Measurements from ENCODE around the gene GSTT4. TPM values are rescaled to one million over a fixed set of nuclear protein-coding genes. Genes with fewer than 3 reads are reported as not detected.
"Not testable (repeated sequence)": the region's sequence is repeated elsewhere in the genome, so short reads cannot be mapped to it uniquely, and the experiment has no call there.

The GSTT4 gene
- total and polyA plus RNA-seq, 5 donors from 2014 or later, result not detected

DNA sequence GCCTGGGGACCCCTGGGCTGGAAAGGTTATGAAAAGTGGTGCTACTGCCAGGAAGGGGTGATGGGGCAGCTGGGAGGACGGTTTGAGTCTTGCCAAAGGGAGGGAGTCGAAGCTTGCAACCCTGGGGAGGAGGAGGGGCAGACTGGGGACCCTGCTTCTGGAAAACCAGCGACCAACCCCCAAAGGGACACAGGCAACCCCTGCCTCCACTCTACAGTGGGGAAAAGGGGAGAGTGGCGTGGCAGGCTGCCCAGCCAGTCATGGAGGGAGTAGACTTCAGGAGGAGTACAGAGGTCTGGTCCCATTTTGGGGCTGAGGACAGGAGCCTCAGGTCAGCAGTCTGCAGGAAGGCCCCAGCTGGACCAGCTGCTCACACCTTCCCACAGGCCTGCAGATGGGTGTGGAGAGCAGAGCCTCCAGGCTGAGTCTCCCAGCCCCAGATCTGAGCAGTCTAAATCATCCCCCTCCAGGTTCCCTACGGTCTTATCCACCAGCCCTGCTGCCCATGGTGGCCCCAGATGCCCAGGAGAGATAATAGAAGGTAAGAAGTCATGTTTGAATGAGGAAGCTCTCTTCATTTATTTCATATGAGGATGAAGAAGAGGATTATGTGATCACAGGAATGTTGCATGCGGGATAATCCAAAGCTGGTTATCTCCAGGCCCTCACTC, 34.3 kb downstream of the GSTT4 start:
- Mint-ChIP-seq H3K4me1 (peaks cover 6 to 30% (median 17%) of the 10 kb centered on the region in 4 donors), H3K4me3 (peak overlapping the region; percentile 29 to 69 (median 61)), H3K27ac (peak overlapping the region in 1 of 3 donors; percentile 35), H3K27me3 (no peaks in the 10 kb centered on the region), H3K9me3 (peaks cover 0 to 2% (median 0%) of the 10 kb centered on the region in 7 donors), H3K36me3 (peaks cover 10% of the 10 kb centered on the region)
- H3K27ac ChIP-seq (ENCODE audit: insufficient read depth, low read length, poor library complexity, severe bottlenecking), result no peak overlapping the region
- ATAC-seq (ENCODE audit: low read depth in 2 of 2) (no peak), DNase-seq (no peak)
- H3K27me3 ChIP-seq (ENCODE audit: control insufficient read depth, insufficient read depth, low read length), result no peaks in the 10 kb centered on the region
- H3K4me3 ChIP-seq (ENCODE audit: low read depth, low read length), result no peak overlapping the region
- H3K4me1 ChIP-seq (ENCODE audit: control insufficient read depth, insufficient read depth, low read length, poor library complexity, severe bottlenecking), result peaks cover 6% of the 10 kb centered on the region
- peaks cover 21% of the 10 kb centered on the region for H3K36me3 ChIP-seq (ENCODE audit: control insufficient read depth, insufficient read depth, low read length)
- no peaks in the 10 kb centered on the region for H3K9me3 ChIP-seq (ENCODE audit: control insufficient read depth in 2 of 2, low read length in 2 of 2)

DNA sequence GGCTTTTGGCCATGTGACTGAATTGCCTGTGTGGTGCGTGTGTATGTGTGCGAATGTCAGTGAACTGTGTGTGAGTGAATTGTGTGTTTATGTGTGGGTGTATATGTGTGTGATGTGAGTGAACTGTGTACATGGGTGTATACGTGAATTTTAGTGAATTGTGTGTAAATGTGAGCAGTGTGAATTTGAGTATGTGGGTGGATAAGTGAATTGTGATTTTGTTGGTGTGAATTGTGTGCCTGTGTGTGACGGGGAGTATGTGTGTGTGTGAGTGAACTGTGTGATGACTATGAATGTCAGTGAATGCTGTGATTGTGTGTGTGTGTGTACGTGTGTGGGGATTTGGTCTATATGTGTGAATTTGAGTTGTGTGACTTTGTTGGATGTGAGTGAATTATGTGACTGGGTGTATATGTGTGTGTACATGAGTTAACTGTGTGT, 35.0 kb downstream of the GSTT4 start:
- Histone ChIP-seq H3K27me3 (ENCODE audit: control insufficient read depth, insufficient read depth, low read length) (no peaks in the 10 kb centered on the region), H3K4me3 (ENCODE audit: low read depth, low read length) (no peak overlapping the region), H3K27ac (ENCODE audit: insufficient read depth, low read length, poor library complexity, severe bottlenecking) (no peak overlapping the region), H3K36me3 (ENCODE audit: control insufficient read depth, insufficient read depth, low read length) (peaks cover 21% of the 10 kb centered on the region), H3K4me1 (ENCODE audit: control insufficient read depth, insufficient read depth, low read length, poor library complexity, severe bottlenecking) (peaks cover 6% of the 10 kb centered on the region), H3K9me3 (ENCODE audit: control insufficient read depth in 2 of 2, low read length in 2 of 2) (no peaks in the 10 kb centered on the region)
- Mint-ChIP-seq H3K9me3 (peaks cover 0 to 2% (median 0%) of the 10 kb centered on the region in 7 donors), H3K36me3 (peaks cover 10% of the 10 kb centered on the region), H3K4me3 (peak overlapping the region in 2 of 4 donors; percentile 47 to 66), H3K27me3 (no peaks in the 10 kb centered on the region), H3K4me1 (peaks cover 6 to 30% (median 17%) of the 10 kb centered on the region in 4 donors), H3K27ac (peak overlapping the region in 1 of 3 donors; percentile 5)
- DNase-seq (no peak), ATAC-seq (ENCODE audit: low read depth in 2 of 2) (no peak)

DNA sequence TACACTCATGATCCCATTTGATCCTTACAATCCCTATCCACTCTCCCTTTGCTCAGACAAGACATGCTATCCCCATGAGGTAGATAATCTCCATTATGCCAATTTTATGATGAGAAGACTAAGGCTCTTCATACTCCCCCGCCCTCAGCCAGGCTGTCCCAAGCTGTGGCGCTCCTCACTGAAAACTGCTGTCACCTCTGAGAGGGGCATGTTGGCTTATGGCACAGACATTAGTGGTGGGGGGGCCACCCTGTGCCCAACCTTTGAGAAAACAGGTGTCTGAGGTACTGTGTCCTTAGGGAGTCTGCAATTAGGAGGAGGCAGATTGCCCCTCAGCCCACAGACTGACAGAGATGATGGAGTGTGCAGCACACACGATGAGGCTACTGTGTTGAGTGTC, 36.2 kb downstream of the GSTT4 start:
- H3K9me3 ChIP-seq (ENCODE audit: control insufficient read depth in 2 of 2, low read length in 2 of 2), result no peaks in the 10 kb centered on the region
- no peak overlapping the region for H3K27ac Mint-ChIP-seq
- peaks cover 0 to 2% (median 0%) of the 10 kb centered on the region in 7 donors for H3K9me3 Mint-ChIP-seq
- H3K27me3 ChIP-seq (ENCODE audit: control insufficient read depth, insufficient read depth, low read length), result no peaks in the 10 kb centered on the region
- no peak overlapping the region for H3K4me3 ChIP-seq (ENCODE audit: low read depth, low read length)
- H3K4me3 Mint-ChIP-seq, result peak overlapping the region; percentile 44 to 85 (median 72)
- no peak for ATAC-seq (ENCODE audit: low read depth in 2 of 2)
- peaks cover 6 to 30% (median 17%) of the 10 kb centered on the region in 4 donors for H3K4me1 Mint-ChIP-seq
- no peaks in the 10 kb centered on the region for H3K27me3 Mint-ChIP-seq
- H3K4me1 ChIP-seq (ENCODE audit: control insufficient read depth, insufficient read depth, low read length, poor library complexity, severe bottlenecking), result peaks cover 6% of the 10 kb centered on the region
- H3K36me3 ChIP-seq (ENCODE audit: control insufficient read depth, insufficient read depth, low read length), result peaks cover 21% of the 10 kb centered on the region
- no peak overlapping the region for H3K27ac ChIP-seq (ENCODE audit: insufficient read depth, low read length, poor library complexity, severe bottlenecking)
- DNase-seq, result no peak
- H3K36me3 Mint-ChIP-seq, result peaks cover 10% of the 10 kb centered on the region

DNA sequence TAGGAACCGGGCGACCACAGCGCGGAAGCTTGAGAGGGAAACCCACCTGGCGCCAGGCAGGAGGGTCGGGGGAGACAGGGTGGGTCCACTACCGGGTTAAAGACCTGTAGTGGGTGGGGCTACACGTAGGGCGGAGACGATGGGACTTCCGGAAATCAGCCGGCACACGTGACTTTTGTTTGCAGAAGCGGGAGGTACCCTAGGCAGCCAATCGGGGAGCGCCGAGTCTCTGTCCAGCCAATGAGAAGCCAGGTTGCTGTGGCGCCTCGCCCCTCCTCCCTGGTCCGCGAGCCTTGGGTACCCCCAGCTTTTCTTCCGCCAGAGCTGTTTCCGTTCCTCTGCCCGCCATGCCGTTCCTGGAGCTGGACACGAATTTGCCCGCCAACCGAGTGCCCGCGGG, 38.7 kb downstream of the GSTT4 start, which contains the start of gene DDTL:
Gene DDTL, plus strand, starts transcription at position 321 of the 400 bp plus-strand sequence. Its CDS starts 27 bp downstream, at position 348.
- not testable (repeated sequence) for H3K36me3 Mint-ChIP-seq; H3K4me3 Mint-ChIP-seq; H3K27me3 Mint-ChIP-seq; H3K9me3 Mint-ChIP-seq; H3K9me3 ChIP-seq (ENCODE audit: control insufficient read depth in 2 of 2, low read length in 2 of 2); DNase-seq; H3K4me1 ChIP-seq (ENCODE audit: control insufficient read depth, insufficient read depth, low read length, poor library complexity, severe bottlenecking); H3K27ac Mint-ChIP-seq; H3K27ac ChIP-seq (ENCODE audit: insufficient read depth, low read length, poor library complexity, severe bottlenecking); H3K27me3 ChIP-seq (ENCODE audit: control insufficient read depth, insufficient read depth, low read length); H3K4me3 ChIP-seq (ENCODE audit: low read depth, low read length)
- peak; percentile 96 to 97 for ATAC-seq (ENCODE audit: low read depth in 2 of 2)
- H3K4me1 Mint-ChIP-seq, result peaks cover 6 to 26% (median 15%) of the 10 kb centered on the region in 4 donors
- peaks cover 18% of the 10 kb centered on the region for H3K36me3 ChIP-seq (ENCODE audit: control insufficient read depth, insufficient read depth, low read length)

DNA sequence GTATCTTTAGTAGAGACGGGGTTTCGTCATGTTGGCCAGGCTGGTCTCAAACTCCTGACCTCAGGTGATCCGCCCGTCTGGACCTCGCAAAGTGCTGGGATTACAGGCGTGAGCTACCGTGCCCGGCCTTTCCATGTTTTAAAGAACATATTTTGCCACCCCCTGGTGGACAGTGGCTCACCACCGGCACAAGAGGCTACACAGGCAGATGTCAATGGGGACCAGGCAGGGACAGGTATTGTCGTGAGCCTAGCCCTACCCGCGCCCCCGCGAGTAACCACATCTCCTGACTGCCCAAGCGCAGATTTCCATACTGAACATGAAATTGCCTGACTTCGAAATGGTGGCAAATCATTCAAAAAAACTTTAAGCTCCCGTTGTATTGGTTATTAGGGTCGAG, 39.2 kb downstream of the GSTT4 start:
- not testable (repeated sequence) for DNase-seq; H3K4me3 Mint-ChIP-seq; H3K9me3 ChIP-seq (ENCODE audit: control insufficient read depth in 2 of 2, low read length in 2 of 2); H3K9me3 Mint-ChIP-seq; H3K4me1 ChIP-seq (ENCODE audit: control insufficient read depth, insufficient read depth, low read length, poor library complexity, severe bottlenecking); H3K27ac Mint-ChIP-seq; H3K27me3 ChIP-seq (ENCODE audit: control insufficient read depth, insufficient read depth, low read length); H3K36me3 Mint-ChIP-seq; H3K4me3 ChIP-seq (ENCODE audit: low read depth, low read length); H3K27me3 Mint-ChIP-seq; H3K27ac ChIP-seq (ENCODE audit: insufficient read depth, low read length, poor library complexity, severe bottlenecking)
- ATAC-seq (ENCODE audit: low read depth in 2 of 2), result peak in 1 of 2 donors; percentile 22
- H3K4me1 Mint-ChIP-seq, result peaks cover 6 to 21% (median 13%) of the 10 kb centered on the region in 4 donors
- peaks cover 13% of the 10 kb centered on the region for H3K36me3 ChIP-seq (ENCODE audit: control insufficient read depth, insufficient read depth, low read length)

DNA sequence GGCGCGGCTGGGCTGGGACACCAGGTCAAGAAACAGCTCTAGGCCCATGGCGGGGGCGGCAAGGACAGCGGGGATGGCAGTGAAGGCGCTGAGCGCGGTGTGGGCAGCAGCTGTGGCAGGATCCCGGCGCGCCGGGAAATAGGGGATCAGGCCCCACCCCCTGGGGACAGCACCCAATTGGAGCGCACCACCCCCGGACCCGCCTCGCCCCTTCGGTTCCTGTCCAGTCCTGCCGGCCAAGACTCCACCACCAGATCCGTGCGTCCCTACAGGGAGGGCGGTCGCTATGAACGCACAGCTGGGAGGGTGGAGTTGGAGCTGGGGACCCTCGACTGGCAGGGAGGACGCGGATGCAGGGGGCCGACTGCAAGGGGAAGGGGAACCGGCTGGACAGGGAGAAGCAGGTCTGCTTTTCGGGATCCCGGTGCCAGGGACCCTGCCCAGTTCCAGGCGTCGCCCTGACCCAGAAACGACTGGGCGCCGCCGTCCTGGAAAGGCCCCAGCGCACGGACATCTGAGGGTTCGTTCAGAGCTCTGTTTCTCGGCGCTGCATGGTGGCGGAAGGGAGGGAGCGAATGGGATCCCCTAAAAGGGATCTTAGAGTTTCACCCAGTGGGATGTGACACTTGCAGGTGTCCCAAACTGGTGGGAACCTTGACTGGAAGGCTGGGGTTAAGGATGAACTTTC, 44.0 kb downstream of the GSTT4 start, which contains the start of gene GSTT2B:
Gene GSTT2B, minus strand, starts transcription at position 112 of the 688 bp plus-strand sequence. Its CDS starts 64 bp downstream, at position 48.
- not testable (repeated sequence) for H3K4me3 ChIP-seq (ENCODE audit: low read depth, low read length); ATAC-seq (ENCODE audit: low read depth in 2 of 2); H3K27ac ChIP-seq (ENCODE audit: insufficient read depth, low read length, poor library complexity, severe bottlenecking); H3K4me3 Mint-ChIP-seq; H3K36me3 Mint-ChIP-seq; H3K4me1 ChIP-seq (ENCODE audit: control insufficient read depth, insufficient read depth, low read length, poor library complexity, severe bottlenecking); H3K4me1 Mint-ChIP-seq; DNase-seq; H3K9me3 ChIP-seq (ENCODE audit: control insufficient read depth in 2 of 2, low read length in 2 of 2); H3K36me3 ChIP-seq (ENCODE audit: control insufficient read depth, insufficient read depth, low read length); H3K27ac Mint-ChIP-seq; H3K27me3 Mint-ChIP-seq; H3K9me3 Mint-ChIP-seq; H3K27me3 ChIP-seq (ENCODE audit: control insufficient read depth, insufficient read depth, low read length)

DNA sequence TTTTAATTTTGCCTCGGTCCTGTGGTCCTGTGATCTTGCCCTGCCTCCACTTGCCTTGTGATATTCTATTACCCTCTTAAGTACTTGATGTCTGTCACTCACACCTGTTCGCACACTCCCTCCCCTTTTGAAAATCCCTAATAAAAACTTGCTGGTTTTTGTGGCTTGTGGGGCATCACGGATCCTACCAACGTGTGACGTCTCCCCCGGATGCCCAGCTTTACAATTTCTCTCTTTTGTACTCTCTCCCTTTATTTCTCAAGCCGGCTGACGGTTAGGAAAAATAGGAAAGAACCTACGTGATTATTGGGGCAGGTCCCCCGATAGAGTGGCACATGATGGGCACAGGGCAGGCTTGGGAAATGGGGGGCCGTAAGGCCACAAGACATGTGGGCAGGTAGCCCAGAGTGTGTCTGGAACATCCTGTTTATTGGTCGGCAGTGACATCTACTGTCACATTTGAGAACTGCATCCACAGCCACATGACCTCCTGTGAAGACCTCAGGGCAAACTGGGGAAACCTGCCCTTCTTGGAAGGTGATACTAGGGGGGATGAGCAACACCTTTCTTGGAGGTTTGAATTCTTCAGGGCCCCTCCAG, 48.9 kb downstream of the GSTT4 start:
- not testable (repeated sequence) for H3K27ac ChIP-seq (ENCODE audit: insufficient read depth, low read length, poor library complexity, severe bottlenecking); H3K9me3 ChIP-seq (ENCODE audit: control insufficient read depth in 2 of 2, low read length in 2 of 2); H3K27me3 Mint-ChIP-seq; H3K4me1 Mint-ChIP-seq; H3K36me3 ChIP-seq (ENCODE audit: control insufficient read depth, insufficient read depth, low read length); H3K9me3 Mint-ChIP-seq; H3K36me3 Mint-ChIP-seq; H3K4me1 ChIP-seq (ENCODE audit: control insufficient read depth, insufficient read depth, low read length, poor library complexity, severe bottlenecking); H3K4me3 Mint-ChIP-seq; H3K4me3 ChIP-seq (ENCODE audit: low read depth, low read length); H3K27me3 ChIP-seq (ENCODE audit: control insufficient read depth, insufficient read depth, low read length)
- DNase-seq (peak; percentile 74 to 79 (median 75)), ATAC-seq (ENCODE audit: low read depth in 2 of 2) (peak; percentile 86 to 87)
- peak overlapping the region in 2 of 3 donors; percentile 15 to 16 for H3K27ac Mint-ChIP-seq
